Cardiac muscle cell (in vitro differentiated cells and primary cell): ENCODE results near the gene NUCKS1. TPM values are rescaled to one million over a fixed set of nuclear protein-coding genes. Genes with fewer than 3 reads are reported as not detected.

Experiments used
- DNase-seq, 2 donors: peaks; one replicate each; pipeline versions ENCODE4 v3.0.0 to v3.0.0-alpha.2; 2010 to 2017; ENCODE audit warnings: low read depth in 1 of 2, low spot score in 1 of 2
- H3K27ac ChIP-seq: fragments of 200-600 bp; sonication (generic); 2 replicates; pipeline ENCODE4 v1.5.1; 2016
- H3K27me3 ChIP-seq: fragments of 200-600 bp; sonication (generic); 2 replicates; pipeline ENCODE4 v1.6.0; 2016; ENCODE audit warnings: control low read depth
- H3K36me3 ChIP-seq: fragments of 200-600 bp; sonication (generic); 2 replicates; pipeline ENCODE4 v1.5.1; 2016; ENCODE audit warnings: control low read depth
- H3K4me1 ChIP-seq: fragments of 200-600 bp; sonication (generic); 2 replicates; pipeline ENCODE4 v1.8.1; 2017; ENCODE audit warnings: low read depth, mild to moderate bottlenecking, mixed run types
- H3K4me3 ChIP-seq: fragments of 200-600 bp; sonication (generic); 2 replicates; pipeline ENCODE4 v1.5.1; 2016; ENCODE audit warnings: mild to moderate bottlenecking
- H3K9me3 ChIP-seq: fragments of 200-600 bp; sonication (generic); 2 replicates; pipeline ENCODE4 v1.5.1; 2017; ENCODE audit warnings: low read depth, mild to moderate bottlenecking, control low read depth
- CTCF ChIP-seq: IDR thresholded peaks from 2 replicates; pipeline ENCODE4 v1.5.1; 2012; ENCODE audit warnings: low read depth, mild to moderate bottlenecking, low read length
- polyA plus RNA-seq: library from polyadenylated mRNA; unstranded; fragments of >200 nt; fragmentation: Nextera tagmentation; extraction: Ambion mirVana; gene quantifications from 2 replicates; pipeline ENCODE4 v1.2.1, GENCODE V29; 2016
- total RNA-seq: library from RNA; depleted of rRNA; stranded (reverse); fragments of >200 nt; gene quantifications from 2 replicates; pipeline ENCODE4 v1.2.3, GENCODE V29; 2016

Gene NUCKS1
- total and polyA plus RNA-seq, 2 experiments from 2014 or later, result 47.0 to 175 TPM

GRCh38 chr1:205760606-205761005, 10.6 kb upstream of the NUCKS1 start:
- no peak overlapping the region for H3K27ac ChIP-seq
- no peak overlapping the region for H3K4me3 ChIP-seq
- no peak for TF ChIP-seq CTCF
- no peak for DNase-seq
- no peaks in the 10 kb centered on the region for H3K36me3 ChIP-seq
- H3K9me3 ChIP-seq, result no peaks in the 10 kb centered on the region
- H3K4me1 ChIP-seq, result no peaks in the 10 kb centered on the region
- no peaks in the 10 kb centered on the region for H3K27me3 ChIP-seq

DNA sequence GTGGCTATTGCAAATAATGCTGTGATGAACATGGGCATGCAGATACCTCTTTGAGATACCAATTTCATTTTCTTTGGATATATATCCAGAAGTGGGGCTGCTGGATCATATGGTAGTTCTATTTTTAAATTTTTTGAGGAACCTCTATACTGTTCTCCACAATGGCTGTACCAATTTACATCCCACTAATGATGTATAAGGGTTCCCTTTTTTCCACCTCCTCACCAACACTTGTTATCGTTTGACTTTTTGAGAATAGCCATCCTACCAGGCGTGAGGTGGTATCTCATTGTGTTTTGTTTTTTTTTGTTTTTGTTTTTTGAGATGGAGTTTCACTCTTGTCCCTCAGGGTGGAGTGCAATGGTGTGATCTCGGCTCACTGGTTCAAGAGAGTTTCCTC, 6.6 kb upstream of the NUCKS1 start:
- Histone ChIP-seq H3K36me3 (no peaks in the 10 kb centered on the region), H3K9me3 (no peaks in the 10 kb centered on the region), H3K4me1 (no peaks in the 10 kb centered on the region), H3K4me3 (no peak overlapping the region), H3K27ac (no peak overlapping the region), H3K27me3 (no peaks in the 10 kb centered on the region)
- TF ChIP-seq CTCF, result no peak
- DNase-seq, result no peak

GRCh38 chr1:205754857-205755256, 4.9 kb upstream of the NUCKS1 start:
- no peak for TF ChIP-seq CTCF
- no peak overlapping the region for H3K27ac ChIP-seq

DNA sequence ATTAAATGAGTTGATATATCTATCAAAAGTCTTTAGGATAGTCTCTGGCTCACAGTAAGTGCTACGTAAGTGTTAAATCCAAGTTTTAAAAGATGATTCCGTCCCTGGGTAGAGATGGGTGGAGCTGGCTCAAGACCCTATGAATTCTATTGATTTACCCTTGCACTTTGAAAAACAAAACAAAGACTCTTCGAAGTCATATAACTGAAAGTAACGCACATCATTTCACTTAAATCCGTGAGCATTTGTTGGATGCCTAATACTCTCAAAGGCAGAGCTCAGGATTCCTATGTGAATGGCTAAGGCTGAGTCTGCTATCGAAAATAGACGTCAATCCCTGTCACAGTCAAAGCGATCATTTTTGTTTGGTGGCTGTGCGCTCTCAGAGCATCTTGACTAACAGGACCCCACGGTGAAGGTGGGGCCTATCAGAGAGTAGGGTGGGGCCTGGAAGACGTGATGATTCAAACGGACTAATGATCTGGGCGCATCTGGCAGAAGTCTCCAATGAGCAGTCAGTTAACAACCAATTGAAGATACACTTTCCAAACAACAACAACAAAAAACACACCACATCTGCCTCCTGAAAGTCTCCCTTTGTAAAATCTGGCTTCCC, 1.2 kb upstream of the NUCKS1 start:
- Histone ChIP-seq H3K27ac (no peak overlapping the region), H3K9me3 (no peaks in the 10 kb centered on the region), H3K36me3 (no peaks in the 10 kb centered on the region), H3K4me1 (peaks cover 19% of the 10 kb centered on the region), H3K4me3 (no peak overlapping the region), H3K27me3 (no peaks in the 10 kb centered on the region)
- DNase-seq, result peak in 1 of 2 donors; percentile 11
- no peak for TF ChIP-seq CTCF

More at GRCh38 chr1:205754857-205755256, 4.9 kb upstream of the NUCKS1 start:
- Histone ChIP-seq H3K9me3 (no peaks in the 10 kb centered on the region), H3K27me3 (no peaks in the 10 kb centered on the region), H3K4me1 (no peaks in the 10 kb centered on the region), H3K4me3 (no peak overlapping the region), H3K36me3 (no peaks in the 10 kb centered on the region)
- DNase-seq, result no peak

- TF ChIP-seq CTCF, result no peak
- Histone ChIP-seq H3K9me3 (no peaks in the 10 kb centered on the region), H3K27ac (peak overlapping the region; percentile 99)
Measured at GRCh38 chr1:205749234-205750137, 496 bp downstream of the NUCKS1 start.

More at GRCh38 chr1:205749234-205750137, 496 bp downstream of the NUCKS1 start:
- Histone ChIP-seq H3K27me3 (no peaks in the 10 kb centered on the region), H3K4me1 (peaks cover 19% of the 10 kb centered on the region), H3K4me3 (peak overlapping the region; percentile 95), H3K36me3 (no peaks in the 10 kb centered on the region)
- DNase-seq, result peak; percentile 98 to 99
